NCI-H460 (cell line): ENCODE data around the gene MED27. TPM values are rescaled to one million over a fixed set of nuclear protein-coding genes. Genes with fewer than 3 reads are reported as not detected.
"Not testable (repeated sequence)": the region's sequence is repeated elsewhere in the genome, so short reads cannot be mapped to it uniquely, and the experiment has no call there.

Source experiments
- DNase-seq: peaks from one replicate; pipeline ENCODE4 v3.0.0-alpha.2; 2016; ENCODE audit warnings: low read depth; ENCODE audit errors: extremely low read depth
- total RNA-seq: library from RNA; depleted of rRNA; stranded (reverse); fragments of >200 nt; shearing (Covaris generic); gene quantifications from 2 replicates; pipeline ENCODE4 v1.2.3, GENCODE V29; 2014

MED27 gene
- total RNA-seq, 1 experiment from 2014 or later = 24.7 TPM

DNA sequence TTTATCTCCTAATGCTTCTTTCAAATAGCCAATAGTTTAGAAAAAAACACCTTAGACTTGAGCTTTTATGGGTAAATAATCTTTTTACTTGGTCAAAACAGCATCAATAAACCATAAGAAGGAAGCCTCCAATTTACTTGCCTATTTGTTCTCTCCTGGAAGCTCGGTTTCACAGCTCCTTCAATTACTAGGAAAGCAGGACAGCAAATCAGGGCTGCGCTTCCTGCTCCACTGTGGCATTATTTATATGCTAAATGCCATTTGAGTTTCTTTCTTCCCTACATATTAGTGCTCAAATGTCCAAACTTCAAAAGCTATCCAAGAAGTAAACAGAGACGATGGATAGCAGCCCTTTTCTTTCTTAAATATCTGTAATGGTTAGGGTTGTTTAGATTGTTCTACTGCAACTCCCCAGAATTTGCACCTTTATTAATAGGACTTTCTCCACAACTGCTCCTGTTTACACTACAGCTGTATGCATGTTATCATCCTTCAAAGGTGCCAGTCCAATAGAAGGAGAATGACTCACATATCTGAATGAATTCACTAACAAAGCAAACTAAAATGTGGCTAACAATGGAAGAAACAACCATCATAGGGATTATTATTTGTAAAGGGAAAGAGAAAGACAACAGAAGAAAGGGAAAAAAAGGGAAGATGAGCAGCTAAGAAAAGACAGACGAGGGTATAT lies 58.7 kb downstream of the MED27 start:
- DNase-seq = no peak

DNA sequence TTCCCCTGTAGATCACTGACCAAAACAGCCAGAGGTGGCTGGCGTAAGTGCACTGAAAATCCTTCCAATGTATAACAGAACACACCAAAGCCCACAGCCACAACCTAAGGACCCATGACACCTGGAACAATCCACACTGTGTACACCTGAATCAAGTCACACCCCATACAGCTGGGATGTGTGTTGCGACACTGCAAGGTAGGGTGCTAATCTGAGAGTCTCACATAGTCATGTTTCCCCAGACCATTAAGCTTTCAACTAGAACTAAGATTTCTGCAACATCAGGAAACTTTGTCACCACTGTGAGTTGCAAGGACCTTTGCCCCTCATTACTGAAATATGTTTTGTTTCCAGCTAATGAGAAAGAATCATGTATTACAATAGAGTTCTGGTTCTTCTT lies 59.4 kb downstream of the MED27 start:
- DNase-seq = no peak

DNA sequence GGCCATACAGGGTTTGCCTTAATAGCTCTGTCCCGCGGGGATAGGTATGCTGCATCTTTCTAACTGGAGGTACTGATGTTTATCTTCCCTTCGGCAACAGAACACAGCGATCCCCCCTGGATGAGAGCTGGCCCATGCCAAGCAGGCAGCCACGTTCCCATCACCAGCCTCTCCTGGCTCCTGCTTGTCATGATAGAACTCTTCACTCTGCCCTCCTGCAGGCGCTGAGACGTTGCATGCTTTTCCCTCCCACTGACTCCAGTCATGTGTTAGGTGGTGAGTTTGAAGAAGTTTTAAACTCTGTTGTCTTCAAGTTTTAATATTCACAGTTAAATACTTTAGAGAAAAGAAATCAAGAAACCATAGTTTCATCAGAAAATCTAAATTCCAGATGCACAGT lies 60.0 kb downstream of the MED27 start:
- no peak for DNase-seq

DNA sequence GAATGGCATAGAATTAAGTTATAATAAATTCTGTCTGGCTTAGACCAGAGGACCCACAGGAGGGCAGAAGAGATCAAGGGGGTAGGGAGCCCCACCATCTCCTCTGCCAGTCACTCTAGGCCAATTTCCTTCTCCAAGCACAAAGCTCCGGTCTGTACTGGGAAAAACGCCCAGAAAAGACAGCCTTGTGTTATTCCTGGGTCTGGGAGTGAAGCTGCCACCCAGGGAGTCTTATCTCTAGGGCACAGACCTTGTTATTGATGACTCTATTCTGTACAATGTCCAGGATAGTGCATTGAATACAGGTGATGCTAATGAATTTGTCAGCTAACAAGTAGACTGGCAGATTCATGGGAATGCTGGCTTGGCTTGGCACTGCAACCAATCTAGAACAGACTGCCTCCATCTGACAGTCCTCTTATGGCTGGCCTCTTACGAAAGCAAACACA lies 60.7 kb downstream of the MED27 start:
- DNase-seq = no peak

DNA sequence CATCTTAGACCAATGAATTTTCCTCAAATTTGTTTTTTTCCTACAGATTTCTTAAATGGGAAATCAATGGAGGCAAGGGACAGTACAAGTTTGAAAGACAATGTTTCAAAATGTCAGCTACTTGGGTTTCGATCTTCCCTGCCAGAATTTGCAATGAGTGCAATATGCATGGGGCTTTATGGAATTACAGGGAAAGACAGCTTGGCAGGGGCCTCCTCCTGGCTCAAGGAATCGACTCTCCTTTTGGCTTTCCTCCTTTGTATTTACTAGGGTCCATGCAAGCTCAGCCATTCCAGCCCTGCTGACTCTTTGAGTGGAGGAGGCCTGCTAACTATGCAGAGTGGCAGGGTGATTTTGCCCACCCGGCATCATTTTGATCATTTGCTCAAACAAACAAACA lies 63.2 kb downstream of the MED27 start:
- DNase-seq = no peak

DNA sequence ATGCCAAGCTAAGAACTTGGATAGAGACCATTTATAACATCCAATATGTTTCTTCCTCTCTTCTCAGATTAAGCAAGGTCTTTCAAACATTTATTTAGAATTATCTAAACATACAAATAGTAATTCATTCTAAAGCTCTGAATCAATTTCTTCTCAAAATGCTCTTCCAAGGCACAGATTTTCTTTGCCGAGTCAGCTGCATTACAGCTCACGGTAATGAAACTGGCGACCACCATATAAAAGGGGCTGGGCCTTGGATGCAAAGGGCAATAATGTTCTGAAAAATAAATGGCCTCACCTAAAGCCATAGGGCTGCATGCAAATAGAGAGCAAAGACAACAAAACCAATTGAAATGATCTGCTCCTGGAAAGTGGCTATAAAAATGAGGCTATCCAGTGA lies 63.8 kb downstream of the MED27 start:
- no peak for DNase-seq

DNA sequence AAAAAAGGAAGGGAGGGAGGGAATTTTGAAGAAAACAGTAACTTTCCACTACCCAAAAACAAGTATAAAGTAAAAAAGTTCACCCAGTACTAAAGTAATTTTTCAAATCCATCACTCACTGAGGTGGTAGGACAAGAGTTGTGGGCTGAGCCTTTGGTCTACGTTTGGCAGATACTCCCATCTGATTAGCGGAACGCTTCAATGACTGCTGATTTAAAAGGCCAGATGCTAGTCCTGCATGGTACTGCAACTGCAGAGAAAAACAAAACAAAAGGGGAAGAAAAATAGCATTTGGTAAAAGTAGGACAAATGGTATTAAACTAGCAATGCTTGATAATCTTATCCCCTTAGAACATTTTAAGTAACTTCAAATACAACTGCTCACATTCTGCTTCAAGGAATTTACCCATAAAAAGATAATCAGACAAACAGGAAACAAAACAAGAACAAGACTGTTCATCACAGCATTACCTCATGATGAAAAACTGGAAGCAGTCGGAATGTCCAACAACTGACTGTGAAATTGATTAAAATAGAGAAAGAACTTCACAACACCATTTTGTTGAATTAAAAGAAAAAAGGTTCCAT lies 65.4 kb downstream of the MED27 start:
- DNase-seq = no peak

DNA sequence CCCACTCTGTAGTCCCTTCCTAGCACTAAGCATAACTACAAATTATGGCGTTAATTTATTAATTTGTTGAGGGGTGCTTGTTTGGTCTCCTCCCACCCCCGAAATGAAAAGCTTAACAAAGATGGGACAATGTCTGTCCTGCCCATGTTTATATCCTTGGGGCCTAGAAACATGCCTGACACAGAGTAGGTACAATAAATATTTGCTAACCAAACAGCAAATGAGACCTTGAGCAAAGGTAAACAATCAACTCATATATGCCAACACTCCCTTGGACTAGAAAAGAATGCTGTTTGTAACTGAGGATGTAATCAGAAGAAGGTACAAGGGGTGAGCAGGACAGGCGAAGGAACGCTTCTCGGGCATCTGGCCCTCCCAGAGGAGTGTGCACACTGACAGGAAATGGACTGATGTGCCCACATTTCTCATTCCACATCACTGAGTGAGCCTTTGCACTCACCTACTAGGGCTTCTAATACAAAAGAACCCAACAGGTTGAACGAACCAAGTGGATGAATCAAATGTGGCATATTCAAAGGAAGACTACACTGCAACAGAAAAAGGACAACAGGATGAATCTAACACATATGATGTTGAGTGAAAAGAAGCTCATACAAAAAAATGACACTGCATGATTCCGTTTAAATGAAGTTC lies 66.8 kb downstream of the MED27 start:
- no peak for DNase-seq

DNA sequence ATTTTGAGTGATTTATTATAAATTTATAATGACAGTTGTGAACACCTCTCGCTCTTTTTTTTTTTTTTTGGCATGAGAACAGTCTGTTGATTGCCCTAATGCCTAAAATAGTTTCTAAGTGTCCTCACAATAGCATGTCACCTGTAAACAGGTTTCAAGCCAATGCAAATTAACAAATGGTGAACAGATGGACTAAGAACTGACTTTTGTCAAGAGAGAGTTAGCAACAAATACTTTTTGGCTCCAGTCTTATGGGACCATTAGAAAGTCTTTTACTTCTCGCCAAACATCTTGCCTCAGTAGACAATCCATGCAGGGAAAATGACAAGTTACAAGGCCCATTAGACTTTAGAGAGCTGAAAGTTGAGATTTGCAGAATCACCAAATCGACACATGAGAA lies 67.8 kb downstream of the MED27 start:
- no peak for DNase-seq

DNA sequence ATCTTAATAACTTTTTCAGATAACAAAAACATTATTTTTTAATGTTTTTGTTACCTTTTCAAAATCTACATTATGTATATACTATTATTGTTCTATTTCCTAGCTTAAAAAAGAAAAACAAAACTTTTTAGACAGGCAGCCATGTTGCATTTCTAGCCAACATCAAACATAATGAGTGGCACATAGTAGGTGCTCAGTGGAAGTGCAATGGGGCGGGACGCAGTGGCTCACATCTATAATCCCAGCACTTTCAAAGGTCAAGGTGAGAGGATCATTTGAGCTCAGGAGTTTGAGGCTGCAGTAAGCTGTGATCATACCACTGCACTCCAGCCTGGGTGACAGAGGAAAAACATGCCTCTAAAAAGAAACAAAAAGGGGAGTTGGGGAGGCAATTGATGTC lies 68.4 kb downstream of the MED27 start:
- no peak for DNase-seq

DNA sequence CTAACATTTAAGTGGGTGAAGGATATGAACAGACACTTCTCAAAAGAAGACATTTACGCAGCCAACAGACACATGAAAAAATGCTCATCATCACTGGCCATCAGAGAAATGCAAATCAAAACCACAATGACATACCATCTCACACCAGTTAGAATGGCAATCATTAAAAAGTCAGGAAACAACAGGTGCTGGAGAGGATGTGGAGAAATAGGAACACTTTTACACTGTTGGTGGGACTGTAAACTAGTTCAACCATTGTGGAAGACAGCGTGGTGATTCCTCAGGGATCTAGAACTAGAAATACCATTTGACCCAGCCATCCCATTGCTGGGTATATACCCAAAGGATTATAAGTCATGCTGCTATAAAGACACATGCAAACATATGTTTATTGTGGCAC lies 69.5 kb downstream of the MED27 start:
- DNase-seq = not testable (repeated sequence)

DNA sequence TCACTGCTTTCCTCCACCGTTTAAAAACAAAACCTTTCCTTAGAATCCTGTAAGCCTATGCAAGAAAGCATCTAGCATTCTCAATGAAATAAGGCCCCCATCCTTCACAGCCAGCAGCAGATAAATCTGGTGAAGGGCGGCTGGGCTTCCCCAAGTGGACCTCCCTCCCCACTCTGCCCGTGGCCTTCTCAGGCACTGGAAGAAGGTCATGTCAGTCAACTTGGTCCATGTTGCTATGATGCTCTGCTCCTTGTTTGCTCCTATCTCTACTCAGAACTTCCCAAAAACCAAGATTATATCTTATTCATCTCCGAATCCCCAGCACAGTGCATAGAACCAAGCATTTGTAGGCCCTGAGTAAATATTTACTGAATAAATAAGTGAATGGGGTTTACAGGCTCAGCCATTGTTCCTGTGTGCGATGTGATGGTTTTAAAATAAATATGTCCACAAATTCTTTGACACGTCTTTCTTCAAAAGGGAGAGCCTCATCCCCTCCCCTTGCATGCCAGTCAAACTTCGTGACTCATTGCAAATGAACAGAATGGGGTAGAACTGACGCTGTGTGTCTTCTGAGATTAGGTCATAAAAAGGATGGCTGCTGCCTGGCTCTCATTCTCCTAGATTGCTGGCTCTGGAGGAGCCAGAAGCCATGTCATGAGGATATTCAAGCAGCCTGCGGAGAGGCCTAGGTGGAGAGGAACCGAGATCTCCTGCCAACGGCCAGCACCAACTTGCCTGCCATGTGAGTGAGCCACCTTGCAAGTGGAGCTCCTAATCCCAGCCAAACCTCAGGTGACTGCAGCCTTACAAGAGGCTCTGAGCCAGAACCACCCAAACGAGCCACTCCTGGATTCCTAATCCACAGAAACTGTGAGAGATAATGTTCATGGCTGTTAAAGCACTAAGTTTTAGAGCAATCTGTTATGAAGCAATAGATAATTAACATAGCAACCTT lies 70.5 kb downstream of the MED27 start:
- peak; percentile 30 for DNase-seq

DNA sequence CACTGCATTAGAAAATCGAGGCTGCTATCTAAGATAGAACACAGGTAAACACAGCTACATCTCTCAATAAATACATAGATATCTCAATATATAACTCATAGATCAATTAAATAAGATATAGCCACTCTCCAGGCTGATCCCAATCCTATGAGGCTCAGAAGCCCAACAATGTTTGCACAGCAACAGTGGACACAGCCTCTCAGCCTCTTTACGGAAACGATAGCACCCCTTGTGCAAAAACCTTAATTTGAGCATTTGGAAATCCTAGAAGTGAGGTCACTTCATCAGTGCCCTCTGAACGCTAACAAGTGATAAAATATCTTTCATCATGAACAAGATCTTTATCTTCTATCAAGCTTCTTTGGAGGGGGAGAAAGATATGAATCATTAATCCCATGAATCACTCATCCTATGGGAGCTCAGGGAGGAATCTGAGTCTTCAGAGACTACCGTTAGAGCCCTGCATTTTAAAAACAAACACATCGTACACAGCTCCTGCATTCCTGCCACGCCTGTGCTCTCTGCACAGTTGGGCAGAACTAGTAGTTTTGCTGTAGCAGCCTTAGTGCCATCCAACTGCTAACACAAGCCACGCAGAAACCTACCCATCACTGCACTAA lies 71.4 kb downstream of the MED27 start:
- peak; percentile 35 for DNase-seq

DNA sequence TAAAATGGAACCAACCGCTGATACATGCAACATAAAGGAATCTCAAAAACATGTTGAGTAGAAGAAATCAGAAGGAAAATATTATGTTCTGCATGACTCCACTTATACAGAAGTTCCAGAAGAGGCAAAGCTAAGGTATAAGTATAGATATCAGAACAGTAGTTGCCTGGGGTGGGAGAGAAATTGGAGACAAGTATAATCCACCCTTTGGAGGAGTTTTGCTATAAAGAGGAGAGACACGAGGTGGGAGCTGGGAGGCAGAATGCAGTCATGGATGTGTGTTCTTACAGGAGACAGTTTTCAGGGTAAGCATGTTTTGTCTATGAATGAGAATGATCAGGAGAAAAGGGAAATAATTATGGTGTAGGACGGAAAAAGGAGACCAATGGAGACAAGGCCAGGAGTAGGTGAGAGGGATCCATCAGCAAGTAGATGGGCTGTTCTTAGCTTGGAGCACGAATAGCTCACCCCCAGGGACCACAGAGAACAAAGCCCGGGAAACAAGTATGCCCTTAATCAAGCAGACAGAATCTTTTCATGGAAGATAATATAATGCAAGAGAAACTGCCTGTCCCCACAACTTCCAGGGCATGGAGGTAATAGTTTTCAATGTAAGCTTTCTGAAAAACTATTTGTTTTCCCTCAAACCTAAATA lies 72.2 kb downstream of the MED27 start:
- no peak for DNase-seq

DNA sequence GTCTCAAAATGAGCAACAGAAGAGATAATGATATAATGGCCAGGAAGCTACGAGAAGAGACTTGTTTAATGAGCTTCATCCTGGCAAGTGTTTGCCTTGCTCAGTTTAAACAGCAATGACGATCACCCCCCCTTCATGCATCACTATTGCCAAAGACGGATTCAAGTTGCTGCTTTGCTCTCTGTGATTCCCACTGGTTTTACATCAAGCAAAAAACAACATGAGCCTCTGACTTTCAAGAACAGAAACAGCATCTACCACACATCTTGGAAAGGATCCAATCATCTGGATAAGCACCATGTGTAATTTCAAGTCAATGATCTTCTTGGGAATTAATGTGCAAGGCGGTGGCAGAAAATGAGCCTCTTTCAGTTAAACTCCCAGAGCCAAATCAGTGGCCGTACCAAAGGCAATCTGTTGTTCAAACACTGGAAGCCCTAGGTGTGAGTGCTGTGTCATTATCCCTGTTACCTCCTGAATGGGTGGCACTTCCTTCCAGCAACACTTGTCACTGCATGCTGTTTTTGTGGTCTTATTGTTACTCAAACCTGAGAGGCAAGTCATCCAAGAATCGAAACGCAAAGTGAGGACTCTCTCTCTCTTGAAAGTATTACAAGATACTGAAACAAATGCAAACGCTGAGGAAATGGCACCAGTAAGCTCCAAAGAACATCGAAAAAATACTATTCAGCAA lies 72.8 kb downstream of the MED27 start:
- DNase-seq = no peak

DNA sequence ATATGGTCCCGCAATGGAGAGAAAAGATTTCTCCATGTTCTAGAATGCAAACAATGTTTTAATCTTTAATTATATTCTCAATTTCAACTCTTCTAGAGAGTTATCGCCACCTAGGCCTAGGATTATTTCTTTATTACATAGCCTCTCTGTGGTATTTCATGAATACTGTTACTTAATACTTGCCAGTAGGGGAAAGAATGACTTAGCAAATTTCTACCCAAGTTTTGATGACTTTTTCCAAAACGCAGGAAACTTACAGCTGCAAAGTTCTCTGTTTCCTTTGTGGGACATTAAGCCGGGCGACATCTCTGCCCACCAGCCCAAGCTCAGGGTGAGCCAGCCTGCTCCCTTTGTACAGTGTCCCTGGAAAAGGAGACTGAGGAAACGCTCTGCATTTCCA lies 73.8 kb downstream of the MED27 start:
- no peak for DNase-seq

DNA sequence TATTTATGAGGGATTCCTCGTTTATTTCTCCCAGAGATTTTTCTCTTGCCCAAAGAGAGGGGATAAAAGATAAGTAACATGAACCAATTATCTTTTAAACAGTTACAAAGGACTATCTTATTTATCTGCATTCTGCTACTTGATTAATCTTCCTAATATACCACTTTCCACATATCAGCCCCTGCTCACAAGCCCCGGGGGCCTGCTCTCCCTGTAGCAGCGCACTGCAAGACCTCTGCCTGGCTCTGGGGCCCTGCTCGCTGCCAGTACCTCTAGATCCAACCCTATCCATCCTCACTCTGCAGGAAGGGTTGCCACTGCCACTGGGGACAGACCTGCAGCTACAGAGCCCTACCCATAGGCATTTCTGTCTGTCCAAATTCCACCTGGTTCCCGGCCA lies 75.3 kb downstream of the MED27 start:
- no peak for DNase-seq

DNA sequence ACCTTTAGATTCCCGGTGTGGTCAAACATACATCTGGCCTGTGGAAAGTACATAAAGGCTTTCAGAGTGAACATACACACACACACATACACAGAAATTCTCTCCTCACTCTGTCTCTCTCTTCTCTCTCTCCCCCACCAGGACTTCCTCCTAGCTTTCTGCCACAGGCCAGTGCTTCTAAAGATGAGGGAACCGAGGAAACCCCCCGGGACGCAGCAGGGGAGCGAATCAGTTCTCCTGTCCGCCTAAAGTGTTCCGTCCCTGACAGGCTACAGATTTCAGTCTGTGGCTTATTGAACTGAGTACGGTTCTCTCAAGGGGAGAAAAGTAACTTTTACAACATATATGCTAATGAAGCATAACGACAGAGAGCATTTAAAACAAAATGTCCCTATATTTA lies 75.8 kb downstream of the MED27 start:
- no peak for DNase-seq

DNA sequence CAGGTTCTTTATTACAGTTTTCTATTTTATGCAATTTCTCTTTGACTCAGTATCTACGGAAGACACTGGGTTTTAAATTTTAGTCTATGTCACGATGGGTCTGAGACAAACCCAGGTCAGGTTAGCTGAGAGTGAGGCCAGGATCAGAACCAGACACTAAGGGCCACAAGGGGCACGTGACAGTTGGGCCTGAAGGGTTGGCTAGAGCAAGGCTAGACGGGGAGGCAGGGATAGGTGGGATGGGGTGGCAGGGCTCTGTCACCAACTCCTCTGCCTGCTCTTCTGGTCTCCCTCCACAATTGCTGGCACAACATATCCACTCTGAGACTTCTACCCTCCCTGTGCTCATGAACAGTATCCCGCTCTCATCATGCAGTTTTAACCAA lies 76.4 kb downstream of the MED27 start:
- no peak for DNase-seq
